ENCODE results near the gene NOM1.

NOM1 gene

DNA sequence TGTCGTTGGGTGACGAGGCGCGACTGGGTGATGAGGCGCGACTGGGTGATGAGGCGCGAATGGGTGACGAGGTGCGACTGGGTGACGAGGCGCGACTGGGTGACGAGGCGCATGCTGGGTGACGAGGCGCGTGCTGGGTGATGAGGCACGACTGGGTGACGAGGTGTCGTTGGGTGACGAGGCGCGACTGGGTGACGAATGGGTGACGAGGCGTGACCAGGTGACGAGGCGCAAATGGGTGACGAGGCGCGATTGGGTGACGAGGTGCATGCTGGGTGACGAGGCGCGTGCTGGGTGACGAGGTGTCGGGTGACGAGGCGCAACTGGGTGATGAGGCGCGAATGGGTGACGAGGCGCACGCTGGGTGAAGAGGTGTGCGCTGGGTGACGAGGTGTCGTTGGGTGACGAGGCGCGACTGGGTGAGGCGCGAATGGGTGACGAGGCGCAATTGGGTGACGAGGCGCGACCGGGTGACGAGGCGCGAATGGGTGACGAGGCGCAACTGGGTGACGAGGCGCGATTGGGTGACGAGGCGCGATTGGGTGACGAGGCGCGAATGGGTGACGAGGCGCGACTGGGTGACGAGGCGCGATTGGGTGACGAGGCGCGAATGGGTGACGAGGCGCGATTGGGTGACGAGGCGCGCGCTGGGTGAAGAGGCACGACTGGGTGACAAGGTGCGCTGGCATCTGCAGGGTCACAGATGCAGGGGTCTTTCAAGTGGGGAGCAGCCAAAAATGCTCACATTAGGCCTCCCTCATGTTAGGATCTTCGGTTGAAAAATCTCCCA lies 7.9 kb upstream of the NOM1 start:
- TF ChIP-seq, protein P1, sequence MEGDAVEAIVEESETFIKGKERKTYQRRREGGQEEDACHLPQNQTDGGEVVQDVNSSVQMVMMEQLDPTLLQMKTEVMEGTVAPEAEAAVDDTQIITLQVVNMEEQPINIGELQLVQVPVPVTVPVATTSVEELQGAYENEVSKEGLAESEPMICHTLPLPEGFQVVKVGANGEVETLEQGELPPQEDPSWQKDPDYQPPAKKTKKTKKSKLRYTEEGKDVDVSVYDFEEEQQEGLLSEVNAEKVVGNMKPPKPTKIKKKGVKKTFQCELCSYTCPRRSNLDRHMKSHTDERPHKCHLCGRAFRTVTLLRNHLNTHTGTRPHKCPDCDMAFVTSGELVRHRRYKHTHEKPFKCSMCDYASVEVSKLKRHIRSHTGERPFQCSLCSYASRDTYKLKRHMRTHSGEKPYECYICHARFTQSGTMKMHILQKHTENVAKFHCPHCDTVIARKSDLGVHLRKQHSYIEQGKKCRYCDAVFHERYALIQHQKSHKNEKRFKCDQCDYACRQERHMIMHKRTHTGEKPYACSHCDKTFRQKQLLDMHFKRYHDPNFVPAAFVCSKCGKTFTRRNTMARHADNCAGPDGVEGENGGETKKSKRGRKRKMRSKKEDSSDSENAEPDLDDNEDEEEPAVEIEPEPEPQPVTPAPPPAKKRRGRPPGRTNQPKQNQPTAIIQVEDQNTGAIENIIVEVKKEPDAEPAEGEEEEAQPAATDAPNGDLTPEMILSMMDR (IDR thresholded peaks at IDR 0.05; ENCODE audit: low read depth, low read length): no peak
- no peak overlapping the region for H3K4me3 ChIP-seq (ENCODE audit: low read depth, low read length)
- DNase-seq: no peak

DNA sequence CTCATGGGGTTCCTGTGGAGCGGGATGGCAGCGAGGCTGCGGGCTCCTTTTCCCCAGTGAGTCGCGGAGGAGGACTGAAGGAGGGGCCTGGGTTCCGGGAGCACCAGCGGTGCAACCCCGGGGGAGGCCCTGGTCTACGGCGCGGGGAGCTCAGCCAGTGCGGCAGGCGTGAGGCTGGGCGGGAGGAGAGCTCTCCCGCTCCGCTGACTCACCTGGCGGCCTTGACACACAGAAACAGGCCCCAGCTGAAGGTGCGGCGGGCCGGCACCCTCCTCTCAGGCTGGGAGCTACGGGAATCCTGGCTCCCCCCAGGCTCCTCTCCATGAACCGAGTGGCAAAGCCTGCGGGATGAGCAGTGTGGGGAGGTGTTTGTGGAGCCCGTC lies 6.8 kb upstream of the NOM1 start:
- H3K9me3 ChIP-seq: no peaks in the 10 kb centered on the region
- H3K4me1 ChIP-seq: no peaks in the 10 kb centered on the region
- H3K36me3 ChIP-seq: no peaks in the 10 kb centered on the region
- no peak overlapping the region for H3K4me3 ChIP-seq (ENCODE audit: low read depth, low read length)
- no peaks in the 10 kb centered on the region for H3K27me3 ChIP-seq
- TF ChIP-seq, protein P1 (IDR thresholded peaks at IDR 0.05; ENCODE audit: low read depth, low read length): no peak
- no peak for DNase-seq

More for the DNA sequence above, 7.9 kb upstream of the NOM1 start:
- Histone ChIP-seq H3K27me3 (no peaks in the 10 kb centered on the region), H3K9me3 (no peaks in the 10 kb centered on the region), H3K4me1 (no peaks in the 10 kb centered on the region), H3K36me3 (no peaks in the 10 kb centered on the region)

DNA sequence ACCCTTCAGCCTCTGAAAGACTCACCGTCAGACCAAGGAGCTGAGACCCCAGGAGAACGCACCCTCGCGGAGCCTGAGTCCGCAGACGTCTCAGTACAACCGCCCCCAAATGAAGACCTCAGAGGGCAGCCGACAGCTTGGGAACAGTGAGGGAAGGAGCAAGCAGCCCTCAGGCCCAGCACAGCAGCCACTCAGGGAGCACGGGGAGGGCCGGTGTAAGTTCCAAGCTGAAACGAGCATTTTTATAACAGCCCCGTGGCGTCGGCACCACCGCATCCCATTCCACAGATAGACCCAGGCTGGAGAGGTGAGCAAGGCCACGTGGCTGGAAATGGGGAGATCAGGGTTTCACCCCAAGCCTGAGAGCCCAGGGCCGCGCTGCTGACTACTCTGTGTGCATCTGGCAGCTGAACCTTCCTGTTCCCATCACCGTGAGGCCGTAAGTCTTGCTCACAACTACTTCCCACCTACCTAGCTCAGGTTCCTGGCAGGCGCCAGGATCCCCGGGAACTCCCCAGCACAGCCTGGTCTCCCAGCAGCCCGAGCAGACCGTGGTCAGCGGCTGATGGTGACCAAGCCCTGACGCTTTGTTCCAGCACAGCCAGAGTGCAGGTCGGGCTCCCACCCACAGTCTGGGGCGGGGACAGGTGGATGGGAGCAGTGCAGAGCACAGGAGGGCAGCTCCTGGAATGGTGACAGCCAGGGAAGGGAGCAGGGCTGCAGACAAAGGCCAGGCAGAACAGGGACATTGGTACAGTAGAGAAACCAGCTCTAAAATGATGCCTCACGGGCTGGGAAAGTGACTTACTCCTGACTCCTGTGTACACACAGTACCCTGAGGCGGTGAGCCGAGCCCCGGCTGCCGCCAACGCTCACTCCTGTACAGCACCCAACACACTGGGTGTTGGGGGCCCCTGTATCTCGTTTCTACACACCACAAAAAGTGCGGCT lies 6.1 kb upstream of the NOM1 start:
- Histone ChIP-seq H3K36me3 (no peaks in the 10 kb centered on the region), H3K9me3 (no peaks in the 10 kb centered on the region), H3K27me3 (no peaks in the 10 kb centered on the region), H3K4me3 (ENCODE audit: low read depth, low read length) (no peak overlapping the region), H3K4me1 (no peaks in the 10 kb centered on the region)
- no peak for DNase-seq
- TF ChIP-seq, protein P1 (IDR thresholded peaks at IDR 0.05; ENCODE audit: low read depth, low read length): no peak

DNA sequence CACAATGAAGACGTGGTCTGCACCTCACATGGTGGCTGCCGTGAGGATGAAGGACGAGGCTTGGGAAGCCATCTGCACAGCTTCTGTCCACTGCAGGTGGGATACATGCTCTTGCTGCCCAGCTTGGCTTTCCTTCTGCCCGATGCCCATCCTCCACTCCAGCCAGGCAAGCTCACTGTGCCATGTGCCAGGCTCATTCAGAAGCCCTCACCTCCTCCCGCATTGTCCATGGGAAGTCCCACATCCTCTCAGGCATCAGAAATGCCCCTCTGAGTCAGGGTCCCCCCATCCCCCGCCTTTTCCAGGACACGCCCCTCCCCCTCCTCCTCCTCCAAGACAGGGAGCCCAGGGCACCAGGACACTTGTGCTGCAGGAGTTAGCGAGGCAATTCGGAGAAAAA lies 4.6 kb upstream of the NOM1 start:
- no peaks in the 10 kb centered on the region for H3K27me3 ChIP-seq
- no peaks in the 10 kb centered on the region for H3K9me3 ChIP-seq
- TF ChIP-seq, protein P1 (IDR thresholded peaks at IDR 0.05; ENCODE audit: low read depth, low read length): no peak
- no peak for DNase-seq
- no peaks in the 10 kb centered on the region for H3K4me1 ChIP-seq
- H3K4me3 ChIP-seq (ENCODE audit: low read depth, low read length): no peak overlapping the region
- H3K36me3 ChIP-seq: 0 out of 2 replicates have a peak, but pooled peaks cover 3% of the 10 kb centered on the region

DNA sequence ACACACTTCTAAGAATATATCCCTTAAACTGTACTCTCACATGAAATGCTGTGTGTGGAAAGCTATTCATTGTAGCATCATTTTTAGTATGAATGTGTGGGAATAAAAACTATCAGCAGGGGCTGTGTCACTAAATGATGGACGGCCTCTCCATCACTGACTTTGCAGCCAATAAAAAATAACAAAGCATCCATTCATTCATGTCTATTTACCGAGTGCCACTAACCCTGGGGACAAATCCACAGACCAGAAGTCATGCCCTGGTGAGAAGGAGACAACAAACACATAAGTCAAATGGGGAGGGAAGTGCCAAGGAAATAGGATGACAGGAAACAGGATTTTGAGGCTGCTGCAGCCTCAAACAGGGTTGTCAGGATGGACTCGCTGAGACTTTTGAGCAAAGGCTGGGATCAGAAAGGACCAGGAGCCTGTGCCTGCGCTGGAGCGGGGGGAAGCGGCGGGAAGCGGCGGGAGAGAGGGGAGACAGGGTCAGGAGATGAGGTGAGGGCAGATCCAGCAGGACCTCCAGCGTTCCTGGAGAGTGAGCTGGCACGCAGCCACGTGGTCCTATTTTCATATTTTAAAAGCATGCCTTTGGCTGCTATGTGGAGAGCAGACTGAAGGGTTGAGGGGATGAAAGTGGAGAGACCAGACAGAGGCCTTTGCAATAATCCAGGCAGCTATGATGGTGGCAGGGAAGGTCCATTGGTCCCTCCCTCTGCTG lies 2.2 kb upstream of the NOM1 start:
- peaks cover 3% of the 10 kb centered on the region; the same call in 1 of the 2 replicates for H3K4me1 ChIP-seq
- TF ChIP-seq, protein P1 (IDR thresholded peaks at IDR 0.05; ENCODE audit: low read depth, low read length): no peak
- no peaks in the 10 kb centered on the region for H3K9me3 ChIP-seq
- H3K36me3 ChIP-seq: peaks cover 9% of the 10 kb centered on the region
- H3K27me3 ChIP-seq: no peaks in the 10 kb centered on the region
- no peak overlapping the region for H3K4me3 ChIP-seq (ENCODE audit: low read depth, low read length)
- DNase-seq: no peak
